K562 (cell line): ENCODE measurements around the gene TERT. TPM values are rescaled to one million over a fixed set of nuclear protein-coding genes. Genes with fewer than 3 reads are reported as not detected.

Experiments used
- ATAC-seq: fragments of 200-7000 bp; cut with Tn5 transposase; 3 replicates; pipeline ENCODE4 v1.9.1; 2020; ENCODE audit warnings: moderate library complexity
- BruUV-seq: library from RNA; stranded (reverse); fragments of 400-500 nt; replicated peaks from 2 replicates; lab custom pipeline; 2021; lab: Mats Ljungman, UMichigan
- CTCF ChIA-PET: fragments of 300-600 bp; formaldehyde crosslinking; extraction: SDS; loops from one replicate; lab custom pipeline; 2021; ENCODE audit warnings: low intra/inter-chr PET ratio; lab: Yijun Ruan, JAX
- POLR2A ChIA-PET: fragments of 300-600, 350-650 bp; sonication (Branson Sonifier 250); formaldehyde crosslinking; extraction: SDS; loops from one replicate; lab custom pipeline; 2021; ENCODE audit warnings: antibody characterized with exemption, inconsistent platforms; lab: Yijun Ruan, JAX
- DNase-seq, 4 experiments: peaks; one replicate each; pipeline versions ENCODE4 v3.0.0 to v3.0.0-alpha.2; 2011 to 2018; ENCODE audit warnings: low spot score in 3 of 4, mixed read lengths in 3 of 4; ENCODE audit errors: extremely low read depth in 1 of 4
- FAIRE-seq: peaks from 2 replicates; lab custom pipeline; 2011; peaks lifted over from hg19 to GRCh38; lab: Jason Lieb, UNC
- H2AFZ ChIP-seq: 2 replicates; pipeline ENCODE4 v1.6.0; 2011; ENCODE audit warnings: low read depth, low read length, control low read depth, inconsistent platforms
- H3K27ac ChIP-seq: fragments of 200-600 bp; 3 replicates; pipeline ENCODE4 v1.8.0; 2011; ENCODE audit warnings: low read depth, mild to moderate bottlenecking, control low read depth, inconsistent platforms, low read length, moderate library complexity, mixed read lengths; ENCODE audit errors: extremely low read depth
- H3K27me3 ChIP-seq, 2 experiments: fragments of 300-600 bp in 1 of 2; 2 replicates in 1 of 2; 3 replicates in 1 of 2; pipeline versions ENCODE4 v1.6.0 to v1.8.0; 2011; ENCODE audit warnings: inconsistent platforms in 2 of 2, low read length in 2 of 2, mild to moderate bottlenecking in 1 of 2, mixed read lengths in 1 of 2, moderate library complexity in 1 of 2; ENCODE audit not compliant: control insufficient read depth in 2 of 2, insufficient read depth in 2 of 2
- H3K36me3 ChIP-seq: fragments of 300-600 bp; 3 replicates; pipeline ENCODE4 v1.8.0; 2011; ENCODE audit warnings: mild to moderate bottlenecking, low read length, inconsistent platforms; ENCODE audit not compliant: control insufficient read depth, insufficient read depth
- H3K4me1 ChIP-seq, 2 experiments: fragments of 200-600 bp in 1 of 2; replicated peaks in 1 of 2; 2 replicates in 1 of 2; 3 replicates in 1 of 2; pipeline versions ENCODE4 v1.5.1 to v1.8.0; 2011; ENCODE audit warnings: inconsistent platforms in 2 of 2, low read length in 2 of 2, mild to moderate bottlenecking in 1 of 2, mixed read lengths in 1 of 2, moderate library complexity in 1 of 2; ENCODE audit not compliant: control insufficient read depth in 2 of 2, insufficient read depth in 2 of 2
- H3K4me2 ChIP-seq: 2 replicates; pipeline ENCODE4 v1.6.1; 2011; ENCODE audit warnings: low read length, control low read depth, inconsistent platforms, mixed read lengths; ENCODE audit not compliant: insufficient read depth
- H3K4me3 ChIP-seq: fragments of 200-600 bp; sonication (generic), shearing (Covaris generic); 2 replicates; pipeline ENCODE4 v1.5.1; 2016; ENCODE audit warnings: control low read depth, inconsistent platforms
- H3K79me2 ChIP-seq: fragments of 200-600 bp; 3 replicates; pipeline ENCODE4 v1.8.0; 2011; ENCODE audit warnings: low read length, inconsistent platforms; ENCODE audit not compliant: control insufficient read depth, insufficient read depth
- H3K9ac ChIP-seq, 2 experiments: 2 replicates each; pipeline versions ENCODE4 v1.6.0 to v1.6.1; 2011; ENCODE audit warnings: low read depth in 2 of 2, low read length in 2 of 2, control low read depth in 1 of 2, inconsistent platforms in 1 of 2, mild to moderate bottlenecking in 1 of 2, mixed read lengths in 1 of 2; ENCODE audit not compliant: insufficient read depth in 1 of 2
- H3K9me1 ChIP-seq: one replicate; pipeline ENCODE4 v1.6.0; 2011; ENCODE audit warnings: inconsistent platforms, mild to moderate bottlenecking, low read length, moderate library complexity; ENCODE audit not compliant: control insufficient read depth, insufficient read depth
- H3K9me3 ChIP-seq: replicated peaks from 2 replicates; pipeline ENCODE4 v1.5.1; 2011; ENCODE audit warnings: low read depth, low read length, inconsistent platforms; ENCODE audit not compliant: control insufficient read depth, insufficient read depth
- H4K20me1 ChIP-seq: replicated peaks from 2 replicates; pipeline ENCODE4 v1.6.1; 2011; ENCODE audit warnings: low read length, inconsistent platforms, mixed read lengths; ENCODE audit not compliant: control insufficient read depth, insufficient read depth
- RBFOX2 ChIP-seq: fragments of 200-400 bp; formaldehyde crosslinking; IDR thresholded peaks from 2 replicates; pipeline ENCODE4 v1.6.1; 2017; ENCODE audit warnings: low read depth, mild to moderate bottlenecking, low read length, moderate library complexity
- WGBS: fragments of 100-300 bp; shearing (Covaris generic); methylation state at CpG from one replicate; pipeline ENCODE4 v1.1.6; 2016; ENCODE audit warnings: low coverage, mixed read lengths; ENCODE audit not compliant: insufficient coverage; ENCODE audit errors: missing lambda C conversion rate; 5-methylcytosine and 5-hydroxymethylcytosine counted together
- in situ Hi-C: fragments of 300-500 bp; cut with MboI; formaldehyde crosslinking; loops from 4 replicates; pipeline ENCODE4 v1.15.0; 2018; ENCODE audit warnings: inconsistent platforms, mixed read lengths
- intact Hi-C: fragments of 100-400 bp; cut with micrococcal nuclease; formaldehyde crosslinking; loops from 2 replicates; pipeline ENCODE4 v1.14.2; 2022
- polyA plus RNA-seq, 8 experiments: library from polyadenylated mRNA; depleted of rRNA in 4 of 8; stranded (reverse) in 5 of 8; unstranded in 3 of 8; fragments of >200 nt; fragmentation: Nextera tagmentation in 2 of 8; fragmentation: Illumina TruSeq in 1 of 8; extraction: Ambion mirVana in 2 of 8; extraction: Trizol in 1 of 8; gene quantifications; 2 replicates each; pipeline versions ENCODE4 v1.2.1 to v1.2.3, GENCODE V29; 2011 to 2014; ENCODE audit warnings: inconsistent platforms in 1 of 8, missing spikeins in 1 of 8
- total RNA-seq, 7 experiments: library from RNA; depleted of rRNA in 6 of 7; stranded (reverse); fragments of >200 nt in 6 of 7; fragmentation: Illumina TruSeq in 2 of 7; extraction: Trizol in 2 of 7; gene quantifications; 2 replicates each; pipeline versions ENCODE4 v1.2.1 to v1.2.3, GENCODE V29; 2011 to 2021; ENCODE audit warnings: low replicate concordance in 1 of 7
- TF ChIP-seq, protein P1 (sequence below): fragments of 200-800 bp; sonication (Bioruptor generic); IDR thresholded peaks from 2 replicates; pipeline ENCODE4 v1.6.1; 2016; ENCODE audit warnings: missing genetic modification characterization, missing compliant biosample characterization

Gene TERT
- total and polyA plus RNA-seq, 9 of the 15 experiments (the other 6 are each of a cell fraction or from before 2014, with no cell fraction given): 0.08 to 4.5 (median 0.98) TPM; not detected in 1

- Histone ChIP-seq H3K4me3 (no peak overlapping the region), H2AFZ (no peak overlapping the region), H3K27me3 (no peaks in the 10 kb centered on the region), H3K9me3 (no peaks in the 10 kb centered on the region), H3K4me2 (no peak overlapping the region), H3K9me1 (no peaks in the 10 kb centered on the region), H3K79me2 (peaks cover 9% of the 10 kb centered on the region; the same call in 1 of the 3 replicates), H3K36me3 (peaks cover 93% of the 10 kb centered on the region), H4K20me1 (peaks cover 23% of the 10 kb centered on the region), H3K9ac (no peak overlapping the region; a peak in 1 of 4 replicates), H3K4me1 (peaks cover 0 to 20% of the 10 kb centered on the region in 2 experiments; a peak in 2 of 5 replicates), H3K27ac (no peak overlapping the region)
- CTCF ChIA-PET: no interaction called here
- FAIRE-seq (no peak), DNase-seq (no peak), ATAC-seq (no peak)
- over 99% methylated on average over 13 of the region's 14 CpGs for WGBS
- POLR2A ChIA-PET: interaction anchor here (0.6 to 3.0 kb wide), 3 partner anchors 7 to 443 kb away, joined by 4 to 19 read pairs (median 4); partner anchors contain the start of genes BRD9 and TRIP13
- no TSS peak for BruUV-seq
- in situ Hi-C loops (no loop called here), intact Hi-C loops (no loop called here)
- TF ChIP-seq, protein P1, sequence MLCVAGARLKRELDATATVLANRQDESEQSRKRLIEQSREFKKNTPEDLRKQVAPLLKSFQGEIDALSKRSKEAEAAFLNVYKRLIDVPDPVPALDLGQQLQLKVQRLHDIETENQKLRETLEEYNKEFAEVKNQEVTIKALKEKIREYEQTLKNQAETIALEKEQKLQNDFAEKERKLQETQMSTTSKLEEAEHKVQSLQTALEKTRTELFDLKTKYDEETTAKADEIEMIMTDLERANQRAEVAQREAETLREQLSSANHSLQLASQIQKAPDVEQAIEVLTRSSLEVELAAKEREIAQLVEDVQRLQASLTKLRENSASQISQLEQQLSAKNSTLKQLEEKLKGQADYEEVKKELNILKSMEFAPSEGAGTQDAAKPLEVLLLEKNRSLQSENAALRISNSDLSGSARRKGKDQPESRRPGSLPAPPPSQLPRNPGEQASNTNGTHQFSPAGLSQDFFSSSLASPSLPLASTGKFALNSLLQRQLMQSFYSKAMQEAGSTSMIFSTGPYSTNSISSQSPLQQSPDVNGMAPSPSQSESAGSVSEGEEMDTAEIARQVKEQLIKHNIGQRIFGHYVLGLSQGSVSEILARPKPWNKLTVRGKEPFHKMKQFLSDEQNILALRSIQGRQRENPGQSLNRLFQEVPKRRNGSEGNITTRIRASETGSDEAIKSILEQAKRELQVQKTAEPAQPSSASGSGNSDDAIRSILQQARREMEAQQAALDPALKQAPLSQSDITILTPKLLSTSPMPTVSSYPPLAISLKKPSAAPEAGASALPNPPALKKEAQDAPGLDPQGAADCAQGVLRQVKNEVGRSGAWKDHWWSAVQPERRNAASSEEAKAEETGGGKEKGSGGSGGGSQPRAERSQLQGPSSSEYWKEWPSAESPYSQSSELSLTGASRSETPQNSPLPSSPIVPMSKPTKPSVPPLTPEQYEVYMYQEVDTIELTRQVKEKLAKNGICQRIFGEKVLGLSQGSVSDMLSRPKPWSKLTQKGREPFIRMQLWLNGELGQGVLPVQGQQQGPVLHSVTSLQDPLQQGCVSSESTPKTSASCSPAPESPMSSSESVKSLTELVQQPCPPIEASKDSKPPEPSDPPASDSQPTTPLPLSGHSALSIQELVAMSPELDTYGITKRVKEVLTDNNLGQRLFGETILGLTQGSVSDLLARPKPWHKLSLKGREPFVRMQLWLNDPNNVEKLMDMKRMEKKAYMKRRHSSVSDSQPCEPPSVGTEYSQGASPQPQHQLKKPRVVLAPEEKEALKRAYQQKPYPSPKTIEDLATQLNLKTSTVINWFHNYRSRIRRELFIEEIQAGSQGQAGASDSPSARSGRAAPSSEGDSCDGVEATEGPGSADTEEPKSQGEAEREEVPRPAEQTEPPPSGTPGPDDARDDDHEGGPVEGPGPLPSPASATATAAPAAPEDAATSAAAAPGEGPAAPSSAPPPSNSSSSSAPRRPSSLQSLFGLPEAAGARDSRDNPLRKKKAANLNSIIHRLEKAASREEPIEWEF (CRISPR knock-in tag): no peak
- TF ChIP-seq RBFOX2: peak; percentile 42
Measured at GRCh38 chr5:1336106-1336561, 41.3 kb upstream of the TERT start.
